Endothelial cell of umbilical vein (primary cell): Measurements from ENCODE around the gene DIP2C. TPM values are rescaled to one million over a fixed set of nuclear protein-coding genes. Genes with fewer than 3 reads are reported as not detected.

Experiments
- BruUV-seq: library from RNA; stranded (reverse); fragments of 400-500 nt; replicated peaks from 2 replicates; lab custom pipeline; 2021; lab: Mats Ljungman, UMichigan
- CTCF ChIA-PET: fragments of 300-600, 350-600 bp; sonication (Branson Sonifier 250); formaldehyde crosslinking; loops from one replicate; lab custom pipeline; 2021; ENCODE audit warnings: antibody characterized with exemption, inconsistent platforms; lab: Charles Lee
- POLR2A ChIA-PET: fragments of 300-600, 350-600 bp; sonication (Branson Sonifier 250); formaldehyde crosslinking; loops from one replicate; lab custom pipeline; 2021; ENCODE audit warnings: antibody characterized with exemption, inconsistent platforms; lab: Charles Lee
- DNase-seq: peaks from one replicate; pipeline ENCODE4 v3.0.0-alpha.2; 2011; ENCODE audit warnings: low read depth, low spot score
- FAIRE-seq: peaks from 2 replicates; lab custom pipeline; 2011; peaks lifted over from hg19 to GRCh38; lab: Jason Lieb, UNC
- H2AFZ ChIP-seq: 2 replicates; pipeline ENCODE4 v1.6.0; 2012; ENCODE audit warnings: low read depth, low read length, control low read depth, inconsistent platforms
- H3K27ac ChIP-seq: 2 replicates; pipeline ENCODE4 v1.5.1; 2011; ENCODE audit warnings: low read depth, mild to moderate bottlenecking, control low read depth, low read length, moderate library complexity; ENCODE audit not compliant: insufficient read depth
- H3K27me3 ChIP-seq, 2 experiments: 2 replicates each; pipeline versions ENCODE4 v1.6.0 to v1.6.1; 2011; ENCODE audit warnings: low read length in 2 of 2, mixed read lengths in 1 of 2; ENCODE audit not compliant: control insufficient read depth in 2 of 2, insufficient read depth in 2 of 2
- H3K36me3 ChIP-seq, 2 experiments: 2 replicates in 1 of 2; 3 replicates in 1 of 2; pipeline ENCODE4 v1.5.1; 2011; ENCODE audit warnings: low read length in 2 of 2, mild to moderate bottlenecking in 1 of 2, moderate library complexity in 1 of 2; ENCODE audit not compliant: control insufficient read depth in 2 of 2, insufficient read depth in 2 of 2; ENCODE audit errors: extremely low read depth in 1 of 2
- H3K4me1 ChIP-seq: 3 replicates; pipeline ENCODE4 v1.5.1; 2011; ENCODE audit warnings: mild to moderate bottlenecking, low read length; ENCODE audit not compliant: control insufficient read depth, insufficient read depth; ENCODE audit errors: extremely low read depth
- H3K4me2 ChIP-seq: 2 replicates; pipeline ENCODE4 v1.6.1; 2011; ENCODE audit warnings: low read length, control low read depth, mixed read lengths; ENCODE audit not compliant: insufficient read depth
- H3K4me3 ChIP-seq, 3 experiments: fragments of 200-600 bp in 1 of 3; sonication (generic), shearing (Covaris generic) in 1 of 3; replicated peaks in 1 of 3; 2 replicates each; pipeline ENCODE4 v1.5.1; 2011 to 2016; ENCODE audit warnings: control low read depth in 3 of 3, low read length in 3 of 3, mild to moderate bottlenecking in 2 of 3, inconsistent platforms in 1 of 3, low read depth in 1 of 3, moderate library complexity in 1 of 3; ENCODE audit not compliant: insufficient read depth in 1 of 3
- H3K79me2 ChIP-seq: 2 replicates; pipeline ENCODE4 v1.6.0; 2012; ENCODE audit warnings: low read length, inconsistent platforms; ENCODE audit not compliant: control insufficient read depth, insufficient read depth
- H3K9ac ChIP-seq: replicated peaks from 2 replicates; pipeline ENCODE3; 2011; ENCODE audit warnings: low read length, control low read depth; ENCODE audit not compliant: insufficient read depth; ENCODE audit errors: extremely low read depth
- H3K9me1 ChIP-seq: replicated peaks from 3 replicates; pipeline ENCODE4 v1.6.0; 2011; ENCODE audit warnings: mild to moderate bottlenecking, low read length; ENCODE audit not compliant: control insufficient read depth, insufficient read depth; ENCODE audit errors: extremely low read depth
- H3K9me3 ChIP-seq: replicated peaks from 2 replicates; pipeline ENCODE4 v1.5.1; 2012; ENCODE audit warnings: low read length, inconsistent platforms; ENCODE audit not compliant: control insufficient read depth, insufficient read depth
- H4K20me1 ChIP-seq: replicated peaks from 2 replicates; pipeline ENCODE3; 2011; ENCODE audit warnings: mild to moderate bottlenecking, low read length; ENCODE audit not compliant: control insufficient read depth, insufficient read depth; ENCODE audit errors: extremely low read depth
- CTCF ChIP-seq, 2 donors: IDR thresholded peaks; 1 replicate in 1 of 2; 2 replicates in 1 of 2; pipeline ENCODE4 v1.5.1; 2011; ENCODE audit warnings: low read length in 2 of 2, mild to moderate bottlenecking in 2 of 2, moderate library complexity in 2 of 2, control low read depth in 1 of 2, inconsistent platforms in 1 of 2, low read depth in 1 of 2; ENCODE audit not compliant: insufficient read depth in 1 of 2; ENCODE audit errors: extremely low read depth in 1 of 2
- EZH2 ChIP-seq: IDR thresholded peaks from 2 replicates; pipeline ENCODE4 v1.6.1; 2012; ENCODE audit warnings: borderline replicate concordance, low read depth, mild to moderate bottlenecking, moderate library complexity, low read length, inconsistent platforms; ENCODE audit not compliant: severe bottlenecking
- FOS ChIP-seq: IDR thresholded peaks from 2 replicates; pipeline ENCODE4 v1.6.1; 2011; ENCODE audit warnings: mild to moderate bottlenecking, low read length, moderate library complexity, borderline replicate concordance; ENCODE audit not compliant: insufficient read depth
- GATA2 ChIP-seq: IDR thresholded peaks from 2 replicates; pipeline ENCODE4 v1.7.0; 2011; ENCODE audit warnings: low read depth, mild to moderate bottlenecking, moderate library complexity, mixed read lengths, low read length; ENCODE audit not compliant: insufficient read length, insufficient read depth
- JUN ChIP-seq: IDR thresholded peaks from 2 replicates; pipeline ENCODE4 v1.6.1; 2011; ENCODE audit warnings: borderline replicate concordance, low read depth; ENCODE audit not compliant: insufficient read length, insufficient read depth
- MAX ChIP-seq: IDR thresholded peaks from 2 replicates; pipeline ENCODE4 v1.6.1; 2011; ENCODE audit not compliant: insufficient read depth, insufficient read length
- MYC ChIP-seq: IDR thresholded peaks from one replicate; pipeline ENCODE4 v1.6.1; 2011; ENCODE audit warnings: mild to moderate bottlenecking, low read depth, low read length
- POLR2A ChIP-seq: IDR thresholded peaks from 2 replicates; pipeline ENCODE4 v1.6.1; 2012; ENCODE audit warnings: low read depth, mild to moderate bottlenecking, control low read depth, low read length
- POLR2AphosphoS5 ChIP-seq: IDR thresholded peaks from 2 replicates; pipeline ENCODE4 v1.6.1; 2012; ENCODE audit warnings: low read depth, mild to moderate bottlenecking, control low read depth, low read length, moderate library complexity; ENCODE audit not compliant: insufficient read depth
- dilution Hi-C: fragments of 300-500 bp; cut with MboI; formaldehyde crosslinking; loops from one replicate; pipeline ENCODE4 v1.15.0; 2019; ENCODE audit warnings: low sequenced_read_pairs; ENCODE audit not compliant: extremely low pct_ligation_motif_present
- intact Hi-C: fragments of 100-400 bp; cut with micrococcal nuclease; formaldehyde crosslinking; loops from one replicate; pipeline ENCODE4 v1.10.0; 2022
- polyA plus RNA-seq, 4 experiments: library from polyadenylated mRNA; depleted of rRNA in 3 of 4; stranded (reverse) in 3 of 4; unstranded in 1 of 4; fragments of >200 nt; gene quantifications; 2 replicates each; pipeline versions ENCODE4 v1.2.1 to v1.2.3, GENCODE V29; 2011 to 2012; ENCODE audit warnings: missing spikeins in 1 of 4
- total RNA-seq: library from RNA; stranded (reverse); gene quantifications from 2 replicates; pipeline ENCODE4 v1.2.3, GENCODE V29; 2021

Gene DIP2C
- total and polyA plus RNA-seq, 2 donors (not counting 3 experiments of a cell fraction or from before 2014, with no cell fraction given) = 3.6 to 10.7 TPM

GRCh38 chr10:593421-593820 lies 96.0 kb downstream of the DIP2C start:
- no peak overlapping the region for H3K27ac ChIP-seq
- no peak overlapping the region for H2AFZ ChIP-seq
- FAIRE-seq = no peak

More at GRCh38 chr10:593421-593820, 96.0 kb downstream of the DIP2C start:
- Histone ChIP-seq H3K9me3 (no peaks in the 10 kb centered on the region), H3K9me1 (no peaks in the 10 kb centered on the region), H4K20me1 (no peaks in the 10 kb centered on the region), H3K4me3 (no peak overlapping the region), H3K79me2 (no peaks in the 10 kb centered on the region), H3K36me3 (no peaks in the 10 kb centered on the region), H3K27me3 (no peaks in the 10 kb centered on the region), H3K4me2 (no peak overlapping the region), H3K4me1 (no peaks in the 10 kb centered on the region), H3K9ac (no peak overlapping the region)
- no peak for DNase-seq
- intact Hi-C loops = no loop called here
- TF ChIP-seq CTCF (IDR thresholded peaks at IDR 0.05; ENCODE audit: extremely low read depth in 1 of 2, insufficient read depth in 1 of 2, low read depth in 1 of 2, low read length in 2 of 2) = no peak
- no peak for TF ChIP-seq POLR2AphosphoS5
- no peak for TF ChIP-seq JUN
- TF ChIP-seq MYC = no peak
- TF ChIP-seq GATA2 = no peak
- TF ChIP-seq FOS = no peak
- no peak for TF ChIP-seq EZH2
- TF ChIP-seq MAX = no peak
- no peak for TF ChIP-seq POLR2A
- ChIA-PET CTCF (no interaction called here), POLR2A (interaction anchor here (0.5 kb wide), 1 partner anchor 9 kb away, joined by 3 read pairs; no protein-coding TSS in a partner anchor)
- BruUV-seq = no TSS peak
- dilution Hi-C loops = no loop called here
